GM21526 (cell line): Measurements from ENCODE around the gene DNAI2.

Experiments
- ATAC-seq: cut with Tn5 transposase; IDR thresholded peaks from one replicate; pipeline ENCODE4 v1.9.1; 2021; ENCODE audit warnings: moderate library complexity; ENCODE audit not compliant: unreplicated experiment, low FRiP score

The DNAI2 gene

DNA sequence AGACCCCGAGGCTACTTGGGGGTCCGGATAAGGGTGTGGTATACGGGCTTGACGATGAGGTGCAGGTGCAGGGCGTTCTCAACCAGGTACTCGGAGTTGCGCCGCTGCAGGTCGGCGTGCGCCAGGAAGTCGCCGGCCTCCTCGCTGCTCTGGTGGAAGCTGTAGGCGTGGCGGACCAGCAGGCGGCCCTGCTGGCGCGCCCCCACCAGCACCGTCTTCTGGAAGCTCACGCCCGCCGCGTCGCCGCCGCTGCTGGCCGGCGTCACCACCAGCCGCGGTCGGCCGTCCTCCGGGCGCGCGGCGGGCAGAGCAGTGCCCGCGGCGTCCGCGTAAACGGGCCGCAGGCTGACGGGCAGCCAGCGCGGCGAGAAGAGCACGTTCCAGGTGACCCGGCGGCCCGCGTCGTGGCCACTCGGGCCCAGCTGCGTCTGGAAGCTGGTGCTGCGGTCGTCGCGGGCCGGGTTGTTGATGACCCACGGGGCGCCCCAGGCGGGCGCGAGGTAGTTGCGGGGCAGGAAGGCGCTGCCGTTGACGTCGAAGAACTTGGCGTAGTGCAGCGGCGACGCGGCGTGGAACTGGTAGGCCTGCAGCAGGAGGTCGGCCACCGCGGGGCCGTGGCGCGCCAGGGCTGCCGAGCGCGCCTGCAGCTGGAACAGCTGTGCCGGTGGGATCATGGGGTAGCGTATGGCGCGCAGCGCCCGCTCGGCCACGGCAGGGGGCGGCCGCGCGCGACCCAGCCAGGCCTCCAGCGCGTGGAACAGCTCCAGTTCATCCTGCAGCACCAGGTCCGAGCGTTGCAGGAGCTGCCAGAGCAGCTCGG is 82.8 kb downstream of the DNAI2 start:
- ATAC-seq: no peak

- ATAC-seq: no peak
Observed at GRCh38 chr17:74357466-74357809, 83.4 kb downstream of the DNAI2 start.

GRCh38 chr17:74358697-74359096 is 84.7 kb downstream of the DNAI2 start:
- no peak for ATAC-seq

GRCh38 chr17:74359916-74360315 is 85.9 kb downstream of the DNAI2 start:
- no peak for ATAC-seq

DNA sequence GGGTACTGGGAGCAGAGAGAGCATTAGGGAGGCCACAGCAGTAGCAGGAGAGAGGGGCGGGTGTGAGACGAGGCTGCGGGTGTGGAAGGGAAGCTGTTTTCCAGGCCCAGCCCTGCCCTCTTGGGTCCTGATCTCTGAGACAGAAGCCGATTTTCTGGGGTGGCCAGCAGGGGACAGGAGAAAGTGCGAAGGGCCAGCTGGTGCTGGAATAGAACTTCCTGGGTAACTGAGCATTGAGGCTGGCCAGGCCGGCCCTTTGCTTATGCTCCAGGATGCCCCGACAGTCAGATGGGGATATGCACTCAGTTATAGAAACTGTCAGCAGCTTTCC is 86.8 kb downstream of the DNAI2 start:
- ATAC-seq: no peak

DNA sequence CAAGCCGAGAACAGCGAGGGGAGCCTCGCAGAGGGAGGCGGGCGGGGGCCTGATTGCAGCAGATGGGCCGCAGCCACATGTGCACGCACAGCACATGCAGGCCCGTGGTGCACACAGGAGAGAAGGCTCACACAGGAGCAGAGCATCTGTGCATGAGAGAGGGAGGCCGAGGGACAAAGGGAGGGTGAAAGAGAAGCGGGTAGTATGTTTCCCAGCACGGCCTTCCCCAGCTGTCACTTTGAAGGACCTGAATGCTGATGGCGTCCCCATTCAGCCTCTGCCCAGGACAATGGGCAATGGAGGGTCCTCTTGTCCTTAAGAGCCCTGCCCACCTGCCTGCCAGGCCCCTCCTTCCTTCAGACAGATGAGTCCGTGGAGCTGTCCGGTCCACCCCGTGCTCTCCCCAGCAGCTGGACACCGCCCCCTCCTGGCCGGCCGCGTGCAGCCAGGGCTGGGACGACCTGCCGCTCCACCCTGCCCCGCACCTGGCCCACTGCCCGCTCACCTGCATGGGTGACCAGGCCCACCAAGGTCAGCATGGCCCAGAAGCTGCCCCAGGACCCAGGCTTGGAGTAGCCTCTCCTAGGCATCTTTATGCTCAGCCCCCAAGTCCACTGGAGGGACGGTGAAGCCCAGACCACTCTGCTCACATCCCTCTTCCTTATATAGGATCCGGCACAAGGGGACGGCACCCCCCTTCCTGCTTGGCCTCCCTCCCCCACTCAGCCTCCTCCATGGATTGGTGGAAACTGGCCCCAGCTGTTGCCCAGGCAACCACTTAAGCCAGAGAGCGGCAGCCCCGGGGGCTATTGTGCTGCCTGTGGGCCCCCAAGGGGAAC is 87.4 kb downstream of the DNAI2 start, which contains the start of gene BTBD17:
TSS of gene BTBD17 (minus strand) at position 639 of the 839 bp plus-strand sequence. CDS start at position 590, 49 bp downstream.
- no peak for ATAC-seq

DNA sequence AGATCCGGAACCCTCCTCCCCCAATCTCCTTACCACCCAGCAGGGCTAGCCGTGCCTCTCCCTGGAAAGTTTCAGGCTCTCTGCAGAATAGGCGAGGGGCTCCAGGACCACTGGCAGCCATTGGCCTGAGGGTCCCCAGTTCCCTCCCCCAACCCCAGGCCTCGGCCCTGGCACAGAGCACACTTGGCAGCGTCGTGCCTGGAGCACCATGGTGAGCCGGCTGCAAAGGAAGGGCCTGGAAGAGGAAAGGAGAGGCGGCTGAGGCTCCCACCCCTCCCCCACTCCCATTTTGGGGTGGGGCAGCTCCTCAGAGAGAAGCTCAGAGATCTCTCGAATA is 88.0 kb downstream of the DNAI2 start:
- no peak for ATAC-seq

DNA sequence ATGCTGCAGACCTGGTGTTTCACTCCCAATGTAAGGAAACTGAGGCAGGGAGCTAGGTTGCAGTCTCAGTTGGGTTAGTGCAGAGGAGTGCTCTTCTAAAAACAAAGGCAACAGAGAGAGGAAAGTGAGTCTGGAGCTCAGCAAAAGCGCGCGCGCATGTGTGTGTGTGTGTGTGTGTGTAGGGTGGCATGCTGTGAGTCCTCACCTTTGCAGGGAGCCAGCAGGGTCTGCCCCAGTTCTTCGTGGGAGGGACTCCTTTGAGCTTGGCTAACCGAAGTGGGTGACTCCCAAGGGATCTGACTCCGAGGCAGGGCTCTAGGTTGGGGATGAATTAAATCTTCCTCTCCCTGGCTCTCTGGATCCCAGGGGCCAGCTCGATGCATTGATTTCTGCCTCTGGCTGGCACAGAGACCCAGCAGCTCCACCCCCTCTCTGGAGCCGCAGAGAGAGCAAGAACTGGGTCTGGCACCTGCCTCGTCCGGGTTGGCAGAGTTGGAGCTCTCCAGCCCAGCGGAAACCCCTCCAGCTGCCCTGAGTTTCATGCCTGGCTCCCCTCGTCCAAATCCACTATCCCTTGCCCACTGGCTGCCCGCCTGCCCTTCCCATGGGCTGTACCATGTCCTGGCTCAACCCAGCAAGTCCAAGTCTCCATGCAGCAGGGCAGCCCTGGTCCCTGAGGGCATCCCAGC is 88.9 kb downstream of the DNAI2 start:
- ATAC-seq: no peak
